ENCODE results near the gene NKD1.

Gene NKD1

DNA sequence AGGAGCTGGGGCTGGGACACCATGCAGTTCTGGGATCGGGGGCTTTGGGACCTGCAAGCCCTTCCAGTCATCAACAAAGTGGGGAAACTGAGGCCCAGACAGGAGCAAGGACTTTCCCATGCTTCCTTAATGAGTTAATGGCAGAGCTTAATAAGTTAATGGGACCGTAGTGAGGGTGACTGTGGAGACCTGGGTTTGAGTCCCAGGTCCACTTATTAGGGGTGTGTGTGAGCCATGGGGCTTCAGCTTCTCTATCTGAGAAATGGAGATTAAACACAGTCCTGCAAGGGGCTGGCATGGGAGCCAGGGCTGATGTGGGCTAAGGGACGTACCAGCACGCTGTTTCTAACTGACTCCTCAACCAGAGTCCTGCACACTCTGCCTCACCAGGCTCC lies 41.7 kb upstream of the NKD1 start:
- Histone ChIP-seq H3K4me1 (ENCODE audit: control insufficient read depth in 1 of 2, insufficient read depth in 2 of 2, low read length in 2 of 2) (no peaks in the 10 kb centered on the region), H3K27ac (ENCODE audit: low read length) (no peak overlapping the region), H3K36me3 (ENCODE audit: control insufficient read depth in 1 of 2, insufficient read depth in 2 of 2, low read length in 2 of 2) (no peaks in the 10 kb centered on the region), H3K4me3 (ENCODE audit: low read depth in 1 of 2, low read length in 2 of 2) (no peak overlapping the region), H3K9me3 (ENCODE audit: control insufficient read depth in 1 of 2, low read length in 2 of 2) (peaks cover 0 to 7% of the 10 kb centered on the region in 2 donors), H3K27me3 (ENCODE audit: low read depth, low read length) (no peaks in the 10 kb centered on the region)

- Histone ChIP-seq H3K4me1 (ENCODE audit: control insufficient read depth in 1 of 2, insufficient read depth in 2 of 2, low read length in 2 of 2) (no peaks in the 10 kb centered on the region), H3K9me3 (ENCODE audit: control insufficient read depth in 1 of 2, low read length in 2 of 2) (no peaks in the 10 kb centered on the region), H3K36me3 (ENCODE audit: control insufficient read depth in 1 of 2, insufficient read depth in 2 of 2, low read length in 2 of 2) (no peaks in the 10 kb centered on the region), H3K4me3 (ENCODE audit: low read depth in 1 of 2, low read length in 2 of 2) (no peak overlapping the region), H3K27ac (ENCODE audit: low read length) (no peak overlapping the region), H3K27me3 (ENCODE audit: low read depth, low read length) (no peaks in the 10 kb centered on the region)
These were observed 40.8 kb upstream of the NKD1 start for GRCh38 chr16:50507397-50507796.

DNA sequence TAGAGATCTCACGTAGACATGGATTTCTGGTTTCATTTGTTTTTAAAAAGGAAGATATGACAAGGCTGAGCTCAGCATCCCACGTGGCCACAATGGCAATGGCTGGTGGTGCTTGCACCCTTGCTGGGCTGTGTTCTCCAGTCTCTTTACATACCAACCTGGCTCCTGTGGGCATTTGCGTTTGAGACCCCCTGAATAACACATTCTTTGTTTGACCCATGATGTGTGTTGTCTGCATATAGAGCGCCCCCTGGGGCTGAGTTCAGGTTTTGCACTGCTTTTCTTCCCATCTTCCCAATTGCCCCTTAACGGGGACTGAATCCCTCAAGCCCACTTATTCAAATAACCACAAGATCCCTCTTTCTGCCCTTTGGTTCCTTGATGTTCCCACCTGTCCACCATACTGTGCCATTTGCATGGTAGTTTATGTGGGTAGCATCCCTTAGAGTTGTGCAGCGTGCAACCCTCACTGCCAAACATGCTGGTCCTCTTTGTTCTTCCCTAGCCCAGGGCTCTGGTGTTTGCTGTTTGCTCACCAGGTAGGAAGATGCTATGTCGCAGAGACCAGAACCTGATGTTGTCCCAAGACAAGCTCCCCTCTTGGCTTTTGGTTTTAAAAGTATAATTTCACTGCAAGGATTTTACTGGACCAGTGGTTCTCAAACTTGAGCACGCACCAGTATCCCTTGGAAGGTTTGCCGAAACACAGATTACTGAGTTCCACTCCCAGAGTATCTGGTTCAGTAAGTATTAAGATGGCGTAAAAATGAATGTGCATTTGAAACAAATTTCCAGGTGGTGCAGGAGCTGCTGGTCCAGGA lies 38.5 kb upstream of the NKD1 start:
- no peaks in the 10 kb centered on the region for H3K36me3 ChIP-seq (ENCODE audit: control insufficient read depth in 1 of 2, insufficient read depth in 2 of 2, low read length in 2 of 2)
- H3K27me3 ChIP-seq (ENCODE audit: low read depth, low read length) = no peaks in the 10 kb centered on the region
- H3K9me3 ChIP-seq (ENCODE audit: control insufficient read depth in 1 of 2, low read length in 2 of 2) = peaks cover 0 to 4% of the 10 kb centered on the region in 2 donors
- H3K4me3 ChIP-seq (ENCODE audit: low read depth in 1 of 2, low read length in 2 of 2) = no peak overlapping the region
- no peak overlapping the region for H3K27ac ChIP-seq (ENCODE audit: low read length)
- H3K4me1 ChIP-seq (ENCODE audit: control insufficient read depth in 1 of 2, insufficient read depth in 2 of 2, low read length in 2 of 2) = no peaks in the 10 kb centered on the region

DNA sequence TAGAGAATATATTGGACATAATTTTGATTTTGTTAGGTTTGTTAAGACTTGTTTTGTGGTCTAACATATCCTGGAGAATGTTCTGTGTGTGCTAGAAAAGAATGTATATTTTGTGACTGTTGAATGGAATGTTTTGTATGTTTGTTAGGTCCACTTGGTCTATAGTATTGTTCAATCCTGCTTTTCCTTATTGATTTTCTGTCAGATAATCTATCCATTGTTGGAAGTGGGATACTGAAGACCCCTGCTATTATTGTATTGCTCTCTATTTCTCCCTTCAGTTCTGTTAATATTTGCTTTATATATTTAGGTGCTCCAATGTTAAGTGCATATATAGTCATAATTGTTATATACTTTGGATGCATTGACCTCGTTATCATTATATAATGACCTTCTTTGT lies 33.0 kb upstream of the NKD1 start:
- no peak overlapping the region for H3K4me3 ChIP-seq (ENCODE audit: low read depth in 1 of 2, low read length in 2 of 2)
- no peaks in the 10 kb centered on the region for H3K4me1 ChIP-seq (ENCODE audit: control insufficient read depth in 1 of 2, insufficient read depth in 2 of 2, low read length in 2 of 2)
- peaks cover 3 to 26% of the 10 kb centered on the region in 2 donors for H3K9me3 ChIP-seq (ENCODE audit: control insufficient read depth in 1 of 2, low read length in 2 of 2)
- H3K27ac ChIP-seq (ENCODE audit: low read length) = no peak overlapping the region
- no peaks in the 10 kb centered on the region for H3K36me3 ChIP-seq (ENCODE audit: control insufficient read depth in 1 of 2, insufficient read depth in 2 of 2, low read length in 2 of 2)
- H3K27me3 ChIP-seq (ENCODE audit: low read depth, low read length) = no peaks in the 10 kb centered on the region

- Histone ChIP-seq H3K4me1 (ENCODE audit: control insufficient read depth in 1 of 2, insufficient read depth in 2 of 2, low read length in 2 of 2) (no peaks in the 10 kb centered on the region), H3K36me3 (ENCODE audit: control insufficient read depth in 1 of 2, insufficient read depth in 2 of 2, low read length in 2 of 2) (no peaks in the 10 kb centered on the region), H3K9me3 (ENCODE audit: control insufficient read depth in 1 of 2, low read length in 2 of 2) (peaks cover 3 to 26% of the 10 kb centered on the region in 2 donors), H3K27ac (ENCODE audit: low read length) (no peak overlapping the region), H3K27me3 (ENCODE audit: low read depth, low read length) (no peaks in the 10 kb centered on the region), H3K4me3 (ENCODE audit: low read depth in 1 of 2, low read length in 2 of 2) (no peak overlapping the region)
These were observed 31.8 kb upstream of the NKD1 start for GRCh38 chr16:50516401-50516800.

DNA sequence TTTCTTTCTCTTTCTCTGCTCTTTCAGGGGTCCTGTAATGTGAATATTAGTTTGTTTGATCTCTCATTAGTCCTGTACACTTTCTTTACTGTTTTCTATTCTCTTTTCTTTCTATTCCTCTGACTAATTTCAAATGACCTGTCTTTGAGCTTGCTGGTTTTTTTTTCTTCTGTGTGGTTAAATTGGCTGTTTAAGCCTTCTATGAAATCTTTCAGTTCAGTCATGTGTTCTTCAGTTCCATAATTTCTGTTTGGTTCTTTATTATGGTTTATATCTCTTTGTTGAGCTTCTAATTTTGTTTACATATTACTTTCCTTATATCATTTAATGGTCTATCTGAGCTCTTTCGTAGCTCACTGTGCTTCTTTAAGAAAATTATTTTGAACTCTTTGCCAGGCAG lies 31.3 kb upstream of the NKD1 start:
- Histone ChIP-seq H3K9me3 (ENCODE audit: control insufficient read depth in 1 of 2, low read length in 2 of 2) (peaks cover 3 to 26% of the 10 kb centered on the region in 2 donors), H3K4me3 (ENCODE audit: low read depth in 1 of 2, low read length in 2 of 2) (peak overlapping the region in 1 of 2 donors; percentile 32), H3K27ac (ENCODE audit: low read length) (no peak overlapping the region), H3K27me3 (ENCODE audit: low read depth, low read length) (no peaks in the 10 kb centered on the region), H3K4me1 (ENCODE audit: control insufficient read depth in 1 of 2, insufficient read depth in 2 of 2, low read length in 2 of 2) (no peaks in the 10 kb centered on the region), H3K36me3 (ENCODE audit: control insufficient read depth in 1 of 2, insufficient read depth in 2 of 2, low read length in 2 of 2) (no peaks in the 10 kb centered on the region)

DNA sequence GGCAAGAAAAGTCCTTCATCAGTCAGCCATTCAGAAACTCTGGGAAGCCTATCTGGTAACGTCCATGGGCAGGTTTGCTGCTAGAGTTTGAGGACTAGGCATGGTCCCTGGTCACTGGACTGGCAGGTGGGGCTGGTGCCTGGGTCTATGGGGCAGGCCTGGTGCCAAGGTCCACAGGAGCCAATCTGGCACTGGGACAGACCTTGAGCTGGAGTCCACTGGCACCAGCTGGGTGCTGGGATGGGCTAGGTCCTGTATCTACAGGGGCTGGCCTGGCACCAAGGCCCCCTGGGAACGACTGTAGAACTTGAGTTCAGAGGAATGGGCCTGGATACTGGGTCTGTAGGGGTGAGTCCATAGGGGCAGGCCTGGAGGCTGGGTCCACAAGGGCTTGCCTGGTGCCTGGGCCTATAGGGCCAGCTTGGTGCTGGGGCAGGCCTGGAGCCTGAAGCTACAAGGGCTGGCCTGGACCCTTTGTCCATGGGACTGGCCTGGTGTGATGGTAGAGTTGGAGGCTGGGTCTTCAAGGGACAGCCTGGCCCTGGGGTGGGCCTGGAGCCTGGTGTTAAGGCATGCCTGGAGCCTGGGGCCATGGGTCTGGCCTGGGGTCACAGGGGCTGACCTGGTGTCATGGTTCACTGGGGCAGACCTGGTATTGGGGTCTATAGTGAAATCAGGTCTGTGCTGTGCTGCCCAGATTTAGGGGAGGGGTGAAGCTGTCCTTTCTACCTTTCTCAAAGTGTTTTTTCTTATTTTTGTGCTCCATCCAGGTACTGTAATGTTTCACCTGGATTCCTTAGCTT lies 30.5 kb upstream of the NKD1 start:
- Histone ChIP-seq H3K4me3 (ENCODE audit: low read depth in 1 of 2, low read length in 2 of 2) (peak overlapping the region in 1 of 2 donors; percentile 32), H3K9me3 (ENCODE audit: control insufficient read depth in 1 of 2, low read length in 2 of 2) (peaks cover 3 to 26% of the 10 kb centered on the region in 2 donors), H3K36me3 (ENCODE audit: control insufficient read depth in 1 of 2, insufficient read depth in 2 of 2, low read length in 2 of 2) (no peaks in the 10 kb centered on the region), H3K4me1 (ENCODE audit: control insufficient read depth in 1 of 2, insufficient read depth in 2 of 2, low read length in 2 of 2) (no peaks in the 10 kb centered on the region), H3K27ac (ENCODE audit: low read length) (no peak overlapping the region), H3K27me3 (ENCODE audit: low read depth, low read length) (no peaks in the 10 kb centered on the region)

DNA sequence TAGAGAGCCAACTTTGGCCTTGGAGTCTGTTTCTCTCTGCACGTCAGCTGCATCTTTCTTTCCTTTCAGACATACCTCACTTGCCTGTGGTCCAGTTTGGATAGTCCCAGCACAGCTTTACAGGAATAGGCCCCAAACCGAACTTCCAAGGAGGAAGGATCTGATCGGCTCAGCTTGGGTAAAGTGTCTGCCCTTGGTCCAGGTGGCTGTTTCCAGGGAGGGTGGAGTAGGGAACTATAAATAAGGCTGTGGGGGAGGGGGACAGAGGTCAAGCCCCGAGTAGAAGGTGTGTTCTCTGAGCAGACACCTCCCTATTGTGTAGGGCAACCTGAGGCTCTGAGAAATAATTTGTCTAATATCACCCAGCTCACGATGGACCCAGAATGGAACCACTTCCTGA lies 29.2 kb upstream of the NKD1 start:
- Histone ChIP-seq H3K36me3 (ENCODE audit: control insufficient read depth in 1 of 2, insufficient read depth in 2 of 2, low read length in 2 of 2) (no peaks in the 10 kb centered on the region), H3K4me3 (ENCODE audit: low read depth in 1 of 2, low read length in 2 of 2) (no peak overlapping the region), H3K27me3 (ENCODE audit: low read depth, low read length) (no peaks in the 10 kb centered on the region), H3K9me3 (ENCODE audit: control insufficient read depth in 1 of 2, low read length in 2 of 2) (peaks cover 3 to 21% of the 10 kb centered on the region in 2 donors), H3K4me1 (ENCODE audit: control insufficient read depth in 1 of 2, insufficient read depth in 2 of 2, low read length in 2 of 2) (no peaks in the 10 kb centered on the region), H3K27ac (ENCODE audit: low read length) (no peak overlapping the region)

GRCh38 chr16:50519602-50520001 lies 28.6 kb upstream of the NKD1 start:
- H3K36me3 ChIP-seq (ENCODE audit: control insufficient read depth in 1 of 2, insufficient read depth in 2 of 2, low read length in 2 of 2) = no peaks in the 10 kb centered on the region
- peaks cover 3 to 21% of the 10 kb centered on the region in 2 donors for H3K9me3 ChIP-seq (ENCODE audit: control insufficient read depth in 1 of 2, low read length in 2 of 2)
- no peaks in the 10 kb centered on the region for H3K27me3 ChIP-seq (ENCODE audit: low read depth, low read length)
- no peak overlapping the region for H3K27ac ChIP-seq (ENCODE audit: low read length)
- H3K4me1 ChIP-seq (ENCODE audit: control insufficient read depth in 1 of 2, insufficient read depth in 2 of 2, low read length in 2 of 2) = no peaks in the 10 kb centered on the region
- H3K4me3 ChIP-seq (ENCODE audit: low read depth in 1 of 2, low read length in 2 of 2) = no peak overlapping the region

- Histone ChIP-seq H3K27me3 (ENCODE audit: low read depth, low read length) (no peaks in the 10 kb centered on the region), H3K27ac (ENCODE audit: low read length) (no peak overlapping the region), H3K36me3 (ENCODE audit: control insufficient read depth in 1 of 2, insufficient read depth in 2 of 2, low read length in 2 of 2) (no peaks in the 10 kb centered on the region), H3K4me3 (ENCODE audit: low read depth in 1 of 2, low read length in 2 of 2) (no peak overlapping the region), H3K4me1 (ENCODE audit: control insufficient read depth in 1 of 2, insufficient read depth in 2 of 2, low read length in 2 of 2) (no peaks in the 10 kb centered on the region), H3K9me3 (ENCODE audit: control insufficient read depth in 1 of 2, low read length in 2 of 2) (peaks cover 3 to 16% of the 10 kb centered on the region in 2 donors)
These were observed 27.5 kb upstream of the NKD1 start for GRCh38 chr16:50520451-50521245.
